IMR-90 (cell line): Measurements from ENCODE around the gene TM4SF20. TPM values are rescaled to one million over a fixed set of nuclear protein-coding genes. Genes with fewer than 3 reads are reported as not detected.

Experiments used
- ATAC-seq: fragments of 200-7000 bp; cut with Tn5 transposase; 2 replicates; pipeline ENCODE4 v1.9.1; 2020; ENCODE audit warnings: low read depth, mild to moderate bottlenecking, moderate library complexity
- BruUV-seq: library from RNA; stranded (reverse); fragments of 400-500 nt; replicated peaks from 2 replicates; lab custom pipeline; 2021; lab: Mats Ljungman, UMichigan
- CTCF ChIA-PET: fragments of 300-600 bp; formaldehyde crosslinking; extraction: SDS; loops from one replicate; lab custom pipeline; 2021; ENCODE audit warnings: antibody characterized with exemption; lab: Yijun Ruan, JAX
- POLR2A ChIA-PET: fragments of 300-600 bp; sonication (Branson Sonifier 250); formaldehyde crosslinking; loops from one replicate; lab custom pipeline; 2022; ENCODE audit warnings: antibody characterized with exemption; ENCODE audit not compliant: unreplicated experiment; lab: Charles Lee
- DNase-seq: peaks from one replicate; pipeline ENCODE4 v3.0.0; 2013
- H2AFZ ChIP-seq: replicated peaks from 2 replicates; pipeline ENCODE3; 2013; ENCODE audit warnings: low read length, mild to moderate bottlenecking; ENCODE audit not compliant: poor library complexity
- H2AK5ac ChIP-seq: 2 replicates; pipeline ENCODE4 v1.6.1; 2013; ENCODE audit warnings: low read depth, low read length, inconsistent platforms
- H2AK9ac ChIP-seq: replicated peaks from 2 replicates; pipeline ENCODE3; 2013; ENCODE audit warnings: mild to moderate bottlenecking, low read depth, low read length, moderate library complexity; ENCODE audit not compliant: poor library complexity
- H2BK120ac ChIP-seq: 2 replicates; pipeline ENCODE4 v1.6.1; 2013; ENCODE audit warnings: low read depth, low read length, inconsistent platforms
- H2BK15ac ChIP-seq: 3 replicates; pipeline ENCODE4 v1.6.1; 2013; ENCODE audit warnings: low read depth, low read length, inconsistent platforms
- H2BK20ac ChIP-seq: 2 replicates; pipeline ENCODE4 v1.6.1; 2013; ENCODE audit warnings: low read depth, mild to moderate bottlenecking, inconsistent platforms, low read length, moderate library complexity
- H2BK5ac ChIP-seq: 2 replicates; pipeline ENCODE4 v1.6.1; 2013; ENCODE audit warnings: mild to moderate bottlenecking, low read depth, low read length, inconsistent platforms; ENCODE audit not compliant: poor library complexity, severe bottlenecking
- H3K14ac ChIP-seq: replicated peaks from 2 replicates; pipeline ENCODE4 v1.6.1; 2013; ENCODE audit warnings: low read depth, low read length, inconsistent platforms
- H3K18ac ChIP-seq: 2 replicates; pipeline ENCODE4 v1.6.1; 2013; ENCODE audit warnings: low read depth, low read length, control low read depth
- H3K23ac ChIP-seq: 2 replicates; pipeline ENCODE4 v1.6.1; 2013; ENCODE audit warnings: low read depth, low read length, inconsistent platforms
- H3K27ac ChIP-seq: 2 replicates; pipeline ENCODE4 v1.5.1; 2013; ENCODE audit warnings: mild to moderate bottlenecking, control low read depth, low read length; ENCODE audit not compliant: insufficient read depth
- H3K27me3 ChIP-seq: 2 replicates; pipeline ENCODE4 v1.6.1; 2013; ENCODE audit warnings: low read length; ENCODE audit not compliant: control insufficient read depth, insufficient read depth
- H3K36me3 ChIP-seq: 2 replicates; pipeline ENCODE4 v1.6.1; 2013; ENCODE audit warnings: low read length, mixed read lengths; ENCODE audit not compliant: control insufficient read depth, insufficient read depth
- H3K4ac ChIP-seq: 2 replicates; pipeline ENCODE4 v1.6.1; 2013; ENCODE audit warnings: low read depth, low read length, inconsistent platforms
- H3K4me1 ChIP-seq: 2 replicates; pipeline ENCODE4 v1.6.1; 2013; ENCODE audit warnings: low read length, mixed read lengths; ENCODE audit not compliant: control insufficient read depth, insufficient read depth
- H3K4me2 ChIP-seq: 2 replicates; pipeline ENCODE4 v1.6.1; 2013; ENCODE audit warnings: low read depth, mild to moderate bottlenecking, control low read depth, low read length, moderate library complexity
- H3K4me3 ChIP-seq: 2 replicates; pipeline ENCODE4 v1.5.1; 2013; ENCODE audit warnings: low read depth, mild to moderate bottlenecking, control low read depth, low read length, moderate library complexity; ENCODE audit not compliant: insufficient read depth
- H3K56ac ChIP-seq: 2 replicates; pipeline ENCODE4 v1.6.1; 2013; ENCODE audit warnings: low read length, inconsistent platforms; ENCODE audit not compliant: insufficient read depth; ENCODE audit errors: extremely low read depth
- H3K79me1 ChIP-seq, 2 experiments: 2 replicates each; pipeline ENCODE4 v1.6.1; 2013; ENCODE audit warnings: low read length in 2 of 2, inconsistent platforms in 1 of 2, low read depth in 1 of 2
- H3K9ac ChIP-seq: 2 replicates; pipeline ENCODE4 v1.6.1; 2013; ENCODE audit warnings: low read depth, low read length, control low read depth
- H3K9me1 ChIP-seq: 2 replicates; pipeline ENCODE4 v1.6.1; 2013; ENCODE audit warnings: low read length, inconsistent platforms; ENCODE audit not compliant: insufficient read depth
- H3K9me3 ChIP-seq: 2 replicates; pipeline ENCODE4 v1.6.1; 2013; ENCODE audit warnings: low read length; ENCODE audit not compliant: control insufficient read depth, insufficient read depth
- H4K20me1 ChIP-seq: 2 replicates; pipeline ENCODE4 v1.6.1; 2013; ENCODE audit warnings: low read length, inconsistent platforms; ENCODE audit not compliant: insufficient read depth
- H4K5ac ChIP-seq: 2 replicates; pipeline ENCODE4 v1.6.1; 2013; ENCODE audit warnings: mild to moderate bottlenecking, low read depth, low read length, control low read depth
- H4K8ac ChIP-seq, 2 experiments: 2 replicates each; pipeline ENCODE4 v1.6.1; 2013; ENCODE audit warnings: low read depth in 2 of 2, low read length in 2 of 2, control low read depth in 1 of 2, inconsistent platforms in 1 of 2
- H4K91ac ChIP-seq: 2 replicates; pipeline ENCODE4 v1.6.1; 2013; ENCODE audit warnings: low read depth, low read length, inconsistent platforms; ENCODE audit not compliant: insufficient read depth
- CEBPB ChIP-seq: IDR thresholded peaks from 2 replicates; pipeline ENCODE4 v1.6.1; 2012; ENCODE audit warnings: low read depth, low read length, improper control_type of control experiment
- MAFK ChIP-seq: IDR thresholded peaks from 2 replicates; pipeline ENCODE4 v1.6.1; 2012; ENCODE audit warnings: low read depth, low read length, improper control_type of control experiment
- MXI1 ChIP-seq: IDR thresholded peaks from 2 replicates; pipeline ENCODE4 v1.6.1; 2012; ENCODE audit warnings: low read depth, mild to moderate bottlenecking, low read length, moderate library complexity, borderline replicate concordance
- WGBS, 2 experiments: methylation state at CpG; one replicate each; pipeline versions ENCODE4 v1.1.5 to v1.1.7; 2013; ENCODE audit warnings: missing lambda C conversion rate in 2 of 2; ENCODE audit not compliant: insufficient read length in 1 of 2; ENCODE audit errors: extremely low coverage in 2 of 2; 5-methylcytosine and 5-hydroxymethylcytosine counted together
- dilution Hi-C: fragments of 300-500 bp; cut with HindIII; formaldehyde crosslinking; loops from one replicate; pipeline ENCODE4 v1.14.3; 2018; ENCODE audit warnings: low sequenced_read_pairs; ENCODE audit not compliant: unreplicated experiment
- in situ Hi-C: fragments of 300-500 bp; cut with MboI; formaldehyde crosslinking; loops from 3 replicates; pipeline ENCODE4 v1.14.3; 2019; ENCODE audit warnings: low sequenced_read_pairs, inconsistent platforms, mixed read lengths
- intact Hi-C: fragments of 100-400 bp; cut with micrococcal nuclease; formaldehyde crosslinking; loops from 2 replicates; pipeline ENCODE4 v1.10.0; 2022
- polyA plus RNA-seq, 3 experiments: library from polyadenylated mRNA; depleted of rRNA; stranded (reverse); fragments of >200 nt; gene quantifications; 2 replicates each; pipeline ENCODE4 v1.2.3, GENCODE V29; 2012; ENCODE audit warnings: low replicate concordance in 1 of 3
- total RNA-seq: library from RNA; depleted of rRNA; stranded (reverse); fragments of >200 nt; gene quantifications from 2 replicates; pipeline ENCODE4 v1.2.3, GENCODE V29; 2012

Gene TM4SF20
- total and polyA plus RNA-seq, 2 of the 4 experiments (the other 2 are of a cell fraction) = under 0.01 to 0.03 TPM

DNA sequence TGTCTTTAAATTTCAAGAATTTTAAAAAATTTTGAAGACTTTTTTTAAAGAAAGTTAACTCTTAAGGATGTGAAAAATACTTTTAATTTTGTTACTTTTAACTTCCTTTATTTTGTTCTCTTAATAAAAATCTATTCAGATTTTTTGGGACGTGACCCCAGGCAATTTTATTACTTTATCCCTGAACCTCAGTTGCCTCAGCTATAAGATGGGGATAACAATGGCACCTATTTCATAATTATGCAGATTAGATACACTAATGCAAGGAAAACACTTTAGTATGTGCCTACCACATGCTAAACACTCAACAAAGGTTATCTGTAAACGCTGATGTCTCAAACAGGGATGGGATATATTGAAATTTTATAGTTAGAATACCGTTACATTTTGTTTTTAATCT is 10.1 kb upstream of the TM4SF20 start:
- WGBS, 2 experiments = no CpG with 5 or more reads among the region's 3 CpGs
- no peak overlapping the region for H2AK9ac ChIP-seq
- peak overlapping the region; percentile 13; the same call in 1 of the 2 replicates for H2BK20ac ChIP-seq
- DNase-seq (no peak), ATAC-seq (no peak)
- no peaks in the 10 kb centered on the region for H3K79me1 ChIP-seq
- peaks cover 3% of the 10 kb centered on the region for H3K4me1 ChIP-seq
- no peak overlapping the region for H3K4me3 ChIP-seq
- in situ Hi-C loops (no loop called here), dilution Hi-C loops (no loop called here), intact Hi-C loops (no loop called here)
- no peak overlapping the region for H2BK15ac ChIP-seq
- H3K4ac ChIP-seq = no peak overlapping the region
- H2AK5ac ChIP-seq = no peak overlapping the region
- peak overlapping the region; percentile 89; the same call in 1 of the 2 replicates for H4K5ac ChIP-seq
- ChIA-PET POLR2A (no interaction called here), CTCF (no interaction called here)
- H4K20me1 ChIP-seq = no peaks in the 10 kb centered on the region
- peak overlapping the region; percentile 96 for H2BK5ac ChIP-seq
- peak overlapping the region; percentile 33 to 68; a peak in 2 of 4 replicates for H4K8ac ChIP-seq
- no peak overlapping the region for H2BK120ac ChIP-seq
- BruUV-seq = no TSS peak
- no peaks in the 10 kb centered on the region for H3K36me3 ChIP-seq
- H3K9ac ChIP-seq = no peak overlapping the region
- H3K27me3 ChIP-seq = no peaks in the 10 kb centered on the region
- H3K23ac ChIP-seq = no peak overlapping the region
- H3K4me2 ChIP-seq = no peak overlapping the region
- no peak overlapping the region; the same call in 1 of the 2 replicates for H4K91ac ChIP-seq
- no peak for TF ChIP-seq CEBPB
- TF ChIP-seq MXI1 = no peak
- TF ChIP-seq MAFK = no peak
- no peaks in the 10 kb centered on the region for H3K9me1 ChIP-seq
- no peaks in the 10 kb centered on the region for H3K9me3 ChIP-seq
- no peak overlapping the region for H3K56ac ChIP-seq
- peak overlapping the region; percentile 91; the same call in 1 of the 2 replicates for H3K18ac ChIP-seq
- H3K27ac ChIP-seq = no peak overlapping the region
- no peak overlapping the region for H3K14ac ChIP-seq
- H2AFZ ChIP-seq = no peak overlapping the region
